GM23248 (cell line): ENCODE measurements around the gene OR2K2. TPM values are rescaled to one million over a fixed set of nuclear protein-coding genes. Genes with fewer than 3 reads are reported as not detected.
A peak's percentile ranks its signal among the peaks of the same experiment; 100 is the strongest.

Source experiments
- DNase-seq: peaks from one replicate; pipeline ENCODE4 v3.0.0-alpha.2; 2015
- H2AFZ ChIP-seq: fragments of 200-600 bp; sonication (generic); 2 replicates; pipeline ENCODE4 v1.6.1; 2016; ENCODE audit warnings: antibody characterized with exemption
- H3F3A ChIP-seq: fragments of 200-600 bp; sonication (generic); 2 replicates; pipeline ENCODE4 v1.6.1; 2016; ENCODE audit warnings: mild to moderate bottlenecking, antibody characterized with exemption, mixed run types; ENCODE audit not compliant: insufficient read depth
- H3K27ac ChIP-seq: fragments of 200-600 bp; sonication (generic); 2 replicates; pipeline ENCODE4 v1.5.1; 2016; ENCODE audit warnings: mild to moderate bottlenecking
- H3K27me3 ChIP-seq: fragments of 200-600 bp; sonication (generic); replicated peaks from 2 replicates; pipeline ENCODE4 v1.6.1; 2016; ENCODE audit warnings: mild to moderate bottlenecking; ENCODE audit not compliant: insufficient read depth
- H3K36me3 ChIP-seq: fragments of 200-600 bp; sonication (generic); 2 replicates; pipeline ENCODE4 v1.6.1; 2016; ENCODE audit warnings: low read depth, mild to moderate bottlenecking
- H3K4me1 ChIP-seq: fragments of 200-600 bp; sonication (generic); 2 replicates; pipeline ENCODE4 v1.6.1; 2016; ENCODE audit warnings: mild to moderate bottlenecking; ENCODE audit not compliant: insufficient read depth
- H3K4me2 ChIP-seq: fragments of 200-600 bp; sonication (generic); one replicate; pipeline ENCODE4 v1.6.1; 2016; ENCODE audit warnings: mild to moderate bottlenecking; ENCODE audit not compliant: unreplicated experiment
- H3K4me3 ChIP-seq: fragments of 200-600 bp; sonication (generic); 2 replicates; pipeline ENCODE4 v1.5.1; 2016; ENCODE audit warnings: mild to moderate bottlenecking
- H3K79me2 ChIP-seq: fragments of 200-600 bp; sonication (generic); 2 replicates; pipeline ENCODE4 v1.6.1; 2016; ENCODE audit warnings: mild to moderate bottlenecking; ENCODE audit not compliant: insufficient read depth
- H3K9ac ChIP-seq: fragments of 200-600 bp; sonication (generic); 2 replicates; pipeline ENCODE4 v1.6.1; 2016; ENCODE audit warnings: mild to moderate bottlenecking
- H3K9me2 ChIP-seq: fragments of 200-600 bp; sonication (generic); 2 replicates; pipeline ENCODE4 v1.6.1; 2016; ENCODE audit warnings: mixed run types, mild to moderate bottlenecking, moderate library complexity; ENCODE audit not compliant: insufficient read depth
- H3K9me3 ChIP-seq: fragments of 200-600 bp; sonication (generic); one replicate; pipeline ENCODE4 v1.6.1; 2017; ENCODE audit warnings: low read depth
- H4K20me1 ChIP-seq: fragments of 200-600 bp; sonication (generic); 2 replicates; pipeline ENCODE4 v1.6.0; 2016; ENCODE audit not compliant: insufficient read depth
- EZH2 ChIP-seq: fragments of 200-600 bp; sonication (generic); IDR thresholded peaks from 2 replicates; pipeline ENCODE4 v1.6.1; 2018; ENCODE audit warnings: antibody characterized with exemption, mild to moderate bottlenecking; ENCODE audit not compliant: insufficient read depth, poor library complexity, severe bottlenecking
- EZH2phosphoT487 ChIP-seq: fragments of 200-600 bp; sonication (generic); IDR thresholded peaks from 2 replicates; pipeline ENCODE4 v1.6.1; 2018; ENCODE audit warnings: antibody characterized with exemption, moderate library complexity, mild to moderate bottlenecking, low read depth; ENCODE audit not compliant: insufficient read depth
- WGBS, 2 experiments: methylation state at CpG; one replicate each; pipeline ENCODE4 v1.1.6; 2015 to 2017; ENCODE audit warnings: low lambda C conversion rate in 2 of 2, low coverage in 1 of 2; ENCODE audit errors: missing lambda C conversion rate in 2 of 2; 5-methylcytosine and 5-hydroxymethylcytosine counted together
- in situ Hi-C: fragments of 300-500 bp; cut with MboI; formaldehyde crosslinking; loops from 2 replicates; pipeline ENCODE4 v1.15.0; 2020
- polyA plus RNA-seq: library from polyadenylated mRNA; unstranded; fragments of >200 nt; fragmentation: Nextera tagmentation; extraction: Ambion mirVana; gene quantifications from 2 replicates; pipeline ENCODE4 v1.2.1, GENCODE V29; 2016
- total RNA-seq: library from RNA; depleted of rRNA; stranded (reverse); fragments of >200 nt; shearing (Covaris generic); gene quantifications from 2 replicates; pipeline ENCODE4 v1.2.3, GENCODE V29; 2014

The OR2K2 gene
- total and polyA plus RNA-seq, 2 experiments from 2014 or later: not detected

DNA sequence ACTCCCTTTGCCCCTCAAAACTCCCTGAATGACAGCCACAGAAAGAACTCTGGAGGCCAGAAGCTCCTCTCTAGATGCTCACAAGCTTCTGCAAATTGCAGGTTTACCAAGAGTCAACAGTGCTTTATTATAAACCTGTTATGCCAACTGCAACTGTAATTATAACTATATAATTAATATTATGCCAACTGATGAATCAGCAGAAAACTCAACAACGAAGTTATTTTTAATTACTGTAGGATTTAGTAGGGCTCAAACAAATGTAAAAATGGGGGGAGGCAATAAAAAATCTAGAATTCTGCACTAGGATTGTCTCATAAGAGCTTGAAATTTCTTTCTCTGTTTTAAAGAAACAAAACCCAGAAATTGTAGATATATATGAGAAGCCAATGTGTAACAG lies 37.0 kb upstream of the OR2K2 start:
- Histone ChIP-seq H3K4me1 (no peaks in the 10 kb centered on the region), H3F3A (no peaks in the 10 kb centered on the region; the same call in 1 of the 2 replicates), H3K36me3 (peaks cover 90% of the 10 kb centered on the region), H3K4me2 (no peak overlapping the region), H3K9me2 (no peaks in the 10 kb centered on the region), H3K27me3 (no peaks in the 10 kb centered on the region), H4K20me1 (no peaks in the 10 kb centered on the region), H3K9me3 (no peaks in the 10 kb centered on the region), H3K79me2 (no peaks in the 10 kb centered on the region), H3K27ac (no peak overlapping the region), H3K4me3 (no peak overlapping the region), H2AFZ (no peak overlapping the region), H3K9ac (no peak overlapping the region)
- WGBS, 2 experiments: 14 to 17% methylated on average over 1 of the region's 1 CpG
- TF ChIP-seq EZH2 (no peak), EZH2phosphoT487 (no peak)
- no peak for DNase-seq
- in situ Hi-C loops: no loop called here

DNA sequence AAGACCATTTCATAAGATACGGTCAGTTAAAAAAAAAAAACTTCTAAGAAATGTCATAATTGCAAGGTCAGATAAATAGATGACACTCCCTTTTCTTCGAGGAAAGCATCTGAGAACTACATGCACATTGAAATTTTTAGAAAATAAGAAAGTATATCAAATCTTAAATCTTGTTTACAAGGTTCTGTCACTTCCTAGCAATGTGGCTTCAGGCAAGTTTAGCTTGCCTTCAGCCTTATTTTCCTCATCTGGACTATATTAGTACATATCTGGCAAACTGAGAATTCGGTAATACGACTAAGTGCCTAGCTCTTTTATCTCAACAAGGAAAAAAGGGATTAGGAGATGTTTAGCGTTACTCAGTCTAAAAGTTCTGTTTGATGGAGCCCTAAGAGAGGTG lies 32.5 kb upstream of the OR2K2 start:
- no peaks in the 10 kb centered on the region for H3K4me1 ChIP-seq
- whole genome bisulfite sequencing, 2 experiments: 20 to 27% methylated on average over 5 of the region's 5 CpGs
- H4K20me1 ChIP-seq: no peaks in the 10 kb centered on the region
- no peak overlapping the region for H3K9ac ChIP-seq
- H3K27ac ChIP-seq: no peak overlapping the region
- H3K9me3 ChIP-seq: no peaks in the 10 kb centered on the region
- H3K4me3 ChIP-seq: no peak overlapping the region
- H3K79me2 ChIP-seq: no peaks in the 10 kb centered on the region
- DNase-seq: peak; percentile 34
- peaks cover 57% of the 10 kb centered on the region for H3K36me3 ChIP-seq
- H3K4me2 ChIP-seq: no peak overlapping the region
- in situ Hi-C loops: no loop called here
- TF ChIP-seq EZH2 (no peak), EZH2phosphoT487 (no peak)
- H3K9me2 ChIP-seq: no peaks in the 10 kb centered on the region
- H3F3A ChIP-seq: peaks cover 12% of the 10 kb centered on the region
- no peak overlapping the region for H2AFZ ChIP-seq
- H3K27me3 ChIP-seq: no peaks in the 10 kb centered on the region

DNA sequence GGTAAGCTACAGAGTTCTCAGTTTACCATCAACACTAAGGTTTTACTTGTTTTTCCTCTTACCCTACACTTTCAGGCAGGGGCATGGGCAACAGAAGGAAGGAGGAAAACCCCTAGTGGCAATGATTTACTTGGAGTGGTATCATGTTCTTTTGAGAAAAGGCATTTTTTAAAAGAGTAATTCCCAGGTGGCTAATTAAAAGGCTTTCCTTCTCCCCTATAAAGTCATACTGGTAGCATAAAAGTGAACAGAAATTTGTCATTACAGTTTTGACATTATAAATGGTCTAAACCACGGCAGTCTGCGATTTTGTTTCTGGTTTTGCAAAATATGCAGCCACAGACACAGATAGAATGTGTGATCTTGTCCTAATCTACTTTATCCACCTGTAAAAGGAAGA lies 30.9 kb upstream of the OR2K2 start:
- Histone ChIP-seq H3K36me3 (peaks cover 41% of the 10 kb centered on the region), H3K27ac (no peak overlapping the region), H3K9ac (no peak overlapping the region), H2AFZ (no peak overlapping the region), H3K4me2 (no peak overlapping the region), H3K9me3 (no peaks in the 10 kb centered on the region), H3K79me2 (no peaks in the 10 kb centered on the region), H3K27me3 (no peaks in the 10 kb centered on the region), H4K20me1 (no peaks in the 10 kb centered on the region), H3F3A (peaks cover 20% of the 10 kb centered on the region), H3K4me1 (peaks cover 12% of the 10 kb centered on the region), H3K9me2 (no peaks in the 10 kb centered on the region), H3K4me3 (no peak overlapping the region)
- TF ChIP-seq EZH2 (no peak), EZH2phosphoT487 (no peak)
- in situ Hi-C loops: no loop called here
- DNase-seq: no peak
- WGBS, 2 experiments: 96 to 100% methylated on average over 2 of the region's 2 CpGs

DNA sequence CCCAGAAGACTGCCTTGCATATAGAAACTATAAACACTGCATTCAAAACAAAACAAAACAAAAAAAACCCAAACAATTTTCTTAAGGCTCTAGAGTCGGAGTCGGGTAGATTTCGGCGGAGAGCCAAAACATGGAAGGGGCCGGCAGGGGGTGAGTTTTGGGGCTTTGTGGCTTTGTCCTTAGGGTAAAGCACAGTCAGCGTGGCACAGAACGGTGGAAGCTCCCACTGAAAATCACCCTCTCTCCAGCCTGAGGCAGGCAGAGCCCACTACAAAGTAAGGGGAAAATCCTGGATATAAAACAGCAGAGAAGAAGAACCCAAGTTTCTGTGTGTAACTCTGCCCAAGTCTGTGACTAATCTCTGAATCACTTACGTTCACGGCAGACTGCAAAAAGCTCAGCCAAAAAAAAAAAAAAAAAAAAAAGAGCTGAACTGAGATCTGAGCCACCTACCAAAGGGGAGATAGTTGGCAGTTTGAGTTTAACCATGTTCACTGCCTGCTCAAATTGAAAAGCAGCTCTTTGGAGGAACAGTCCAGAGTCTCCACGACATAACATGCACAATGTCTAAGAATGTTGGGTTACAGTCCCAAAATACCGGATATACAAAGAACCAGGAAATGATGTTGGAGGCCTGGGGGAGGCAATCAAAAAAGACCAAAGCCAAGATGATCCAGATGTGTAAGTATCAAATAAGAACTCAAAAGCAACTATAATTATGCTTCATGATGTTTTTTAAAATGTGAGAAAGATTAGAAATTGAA lies 26.6 kb upstream of the OR2K2 start:
- WGBS, 2 experiments: 1% methylated on average over 11 of the region's 11 CpGs
- peak overlapping the region; percentile 70 for H3K27ac ChIP-seq
- H3K27me3 ChIP-seq: no peaks in the 10 kb centered on the region
- H3K9me2 ChIP-seq: no peaks in the 10 kb centered on the region
- H3F3A ChIP-seq: peaks cover 20% of the 10 kb centered on the region
- H2AFZ ChIP-seq: peak overlapping the region; percentile 74
- peaks cover 13% of the 10 kb centered on the region for H3K4me1 ChIP-seq
- H4K20me1 ChIP-seq: no peaks in the 10 kb centered on the region
- H3K9ac ChIP-seq: peak overlapping the region; percentile 74
- peak; percentile 91 for DNase-seq
- in situ Hi-C loops: no loop called here
- peak overlapping the region; percentile 97 for H3K4me2 ChIP-seq
- TF ChIP-seq EZH2phosphoT487 (no peak), EZH2 (no peak)
- peaks cover 8% of the 10 kb centered on the region; the same call in 1 of the 2 replicates for H3K36me3 ChIP-seq
- H3K79me2 ChIP-seq: no peaks in the 10 kb centered on the region
- no peaks in the 10 kb centered on the region for H3K9me3 ChIP-seq
- H3K4me3 ChIP-seq: peak overlapping the region; percentile 72
